Lower leg skin (tissue), 3 donors: ENCODE results near the gene GJC1.

Source experiments
- CTCF ChIP-seq, 3 donors: fragments of 450-650 bp; IDR thresholded peaks; one replicate each; pipeline ENCODE4 v1.5.1; 2016; ENCODE audit warnings: antibody characterized with exemption in 3 of 3, mild to moderate bottlenecking in 3 of 3, moderate library complexity in 2 of 3
- POLR2A ChIP-seq, 2 donors: fragments of 450-650 bp; IDR thresholded peaks; one replicate each; pipeline ENCODE4 v1.6.1; 2016 to 2017; ENCODE audit warnings: antibody characterized with exemption in 2 of 2, mild to moderate bottlenecking in 1 of 2, moderate library complexity in 1 of 2

GRCh38 chr17:44795421-44795820, 34.7 kb downstream of the GJC1 start:
- no peak for TF ChIP-seq CTCF (IDR thresholded peaks at IDR 0.05)
- no peak for TF ChIP-seq POLR2A (IDR thresholded peaks at IDR 0.05)
